HepG2 (cell line): Measurements from ENCODE around the gene MARCHF6. TPM values are rescaled to one million over a fixed set of nuclear protein-coding genes. Genes with fewer than 3 reads are reported as not detected.
A peak's percentile ranks its signal among the peaks of the same experiment; 100 is the strongest.

Source experiments
- FOXJ3 ChIP-seq: sonication (generic); formaldehyde crosslinking; IDR thresholded peaks from 2 replicates; pipeline ENCODE4 v1.4.0; 2020; ENCODE audit warnings: missing genetic modification reagents, mild to moderate bottlenecking, borderline replicate concordance
- GTF2F1 ChIP-seq: fragments of 150-350 bp; IDR thresholded peaks from 2 replicates; pipeline ENCODE4 v1.6.1; 2014; ENCODE audit warnings: low read length
- ISX ChIP-seq: sonication (generic); formaldehyde crosslinking; conservative IDR thresholded peaks from 2 replicates; pipeline ENCODE4 v1.5.0; 2020; ENCODE audit warnings: missing genetic modification reagents
- MEF2D ChIP-seq: sonication (generic); formaldehyde crosslinking; IDR thresholded peaks from 2 replicates; pipeline ENCODE4 v1.5.1; 2020; ENCODE audit warnings: mild to moderate bottlenecking, missing genetic modification reagents
- SMAD9 ChIP-seq: sonication (generic); formaldehyde crosslinking; IDR thresholded peaks from 2 replicates; pipeline ENCODE4 v1.5.1; 2020; ENCODE audit warnings: mild to moderate bottlenecking, missing genetic modification reagents
- polyA plus RNA-seq, 8 experiments: library from polyadenylated mRNA; depleted of rRNA in 3 of 8; stranded (reverse) in 7 of 8; unstranded in 1 of 8; fragments of >200 nt; fragmentation: Illumina TruSeq in 4 of 8; extraction: Trizol in 4 of 8; gene quantifications; 2 replicates each; pipeline versions ENCODE4 v1.2.1 to v1.2.3, GENCODE V29; 2011 to 2016; ENCODE audit warnings: low read depth in 4 of 8, missing spikeins in 1 of 8, mixed read lengths in 1 of 8; ENCODE audit not compliant: insufficient read depth in 1 of 8
- total RNA-seq, 5 experiments: library from RNA; depleted of rRNA; stranded (reverse); fragments of >200 nt; fragmentation: Illumina TruSeq; extraction: Trizol; gene quantifications; 2 replicates each; pipeline ENCODE4 v1.2.3, GENCODE V29; 2016; ENCODE audit warnings: low read depth in 1 of 5
- TF ChIP-seq, protein P1 (sequence below): sonication (generic); formaldehyde crosslinking; IDR thresholded peaks from 2 replicates; pipeline ENCODE4 v1.5.1; 2020; ENCODE audit warnings: mild to moderate bottlenecking, missing genetic modification reagents, moderate library complexity
- TF ChIP-seq, protein P2 (sequence below): sonication (generic); formaldehyde crosslinking; IDR thresholded peaks from 2 replicates; pipeline ENCODE4 v1.4.0; 2020; ENCODE audit warnings: missing genetic modification reagents
- TF ChIP-seq, protein P3 (sequence below): sonication (generic); formaldehyde crosslinking; IDR thresholded peaks from 2 replicates; pipeline ENCODE4 v1.8.0; 2022; ENCODE audit warnings: mild to moderate bottlenecking, missing genetic modification reagents
- TF ChIP-seq, protein P4 (sequence below): sonication (generic); formaldehyde crosslinking; IDR thresholded peaks from 2 replicates; pipeline ENCODE4 v1.5.1; 2020; ENCODE audit warnings: mild to moderate bottlenecking, missing genetic modification reagents, borderline replicate concordance

MARCHF6 gene
- total and polyA plus RNA-seq, 2 of the 13 experiments (the other 11 are each of a cell fraction or from before 2014, with no cell fraction given): 48.6 to 107 TPM

DNA sequence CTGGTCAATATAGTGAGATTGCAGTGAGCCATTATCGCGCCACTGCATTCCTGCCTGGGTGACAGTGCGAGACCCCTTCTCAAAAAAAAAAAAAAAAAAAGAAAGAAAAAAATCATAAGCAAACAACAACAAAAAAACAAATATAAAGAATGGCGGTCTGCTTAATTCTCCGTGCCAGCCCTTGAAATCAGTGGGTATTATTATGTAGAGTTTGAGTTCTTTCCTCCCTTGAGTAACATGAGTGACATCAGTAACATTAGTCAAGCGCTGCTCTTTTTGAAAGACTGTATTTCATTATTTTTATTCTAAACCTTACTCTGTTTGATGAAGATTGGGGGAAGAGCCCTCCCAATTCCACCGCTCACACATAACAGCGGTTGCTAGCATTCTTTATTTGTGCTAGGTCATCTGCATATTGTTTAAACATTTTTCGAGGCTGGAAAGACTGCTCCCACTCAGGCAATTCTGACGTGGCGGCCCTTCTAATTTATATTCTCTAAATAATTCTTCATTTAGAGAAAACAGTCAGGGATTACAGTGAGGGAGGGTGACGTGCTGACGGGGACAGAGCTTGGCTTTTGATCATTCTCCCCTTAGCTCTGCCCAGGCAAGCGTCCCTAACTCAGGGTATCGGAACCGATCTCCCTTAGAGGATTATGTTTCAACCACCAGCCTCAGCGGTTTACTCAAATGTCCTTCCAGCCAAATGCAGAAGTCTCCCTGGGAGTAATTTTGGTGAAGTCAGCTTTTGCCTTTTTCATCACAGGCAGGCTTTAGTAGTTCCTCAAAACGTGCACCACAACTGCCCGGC, 860 bp upstream of the MARCHF6 start (continued):
- TF ChIP-seq, protein P1, sequence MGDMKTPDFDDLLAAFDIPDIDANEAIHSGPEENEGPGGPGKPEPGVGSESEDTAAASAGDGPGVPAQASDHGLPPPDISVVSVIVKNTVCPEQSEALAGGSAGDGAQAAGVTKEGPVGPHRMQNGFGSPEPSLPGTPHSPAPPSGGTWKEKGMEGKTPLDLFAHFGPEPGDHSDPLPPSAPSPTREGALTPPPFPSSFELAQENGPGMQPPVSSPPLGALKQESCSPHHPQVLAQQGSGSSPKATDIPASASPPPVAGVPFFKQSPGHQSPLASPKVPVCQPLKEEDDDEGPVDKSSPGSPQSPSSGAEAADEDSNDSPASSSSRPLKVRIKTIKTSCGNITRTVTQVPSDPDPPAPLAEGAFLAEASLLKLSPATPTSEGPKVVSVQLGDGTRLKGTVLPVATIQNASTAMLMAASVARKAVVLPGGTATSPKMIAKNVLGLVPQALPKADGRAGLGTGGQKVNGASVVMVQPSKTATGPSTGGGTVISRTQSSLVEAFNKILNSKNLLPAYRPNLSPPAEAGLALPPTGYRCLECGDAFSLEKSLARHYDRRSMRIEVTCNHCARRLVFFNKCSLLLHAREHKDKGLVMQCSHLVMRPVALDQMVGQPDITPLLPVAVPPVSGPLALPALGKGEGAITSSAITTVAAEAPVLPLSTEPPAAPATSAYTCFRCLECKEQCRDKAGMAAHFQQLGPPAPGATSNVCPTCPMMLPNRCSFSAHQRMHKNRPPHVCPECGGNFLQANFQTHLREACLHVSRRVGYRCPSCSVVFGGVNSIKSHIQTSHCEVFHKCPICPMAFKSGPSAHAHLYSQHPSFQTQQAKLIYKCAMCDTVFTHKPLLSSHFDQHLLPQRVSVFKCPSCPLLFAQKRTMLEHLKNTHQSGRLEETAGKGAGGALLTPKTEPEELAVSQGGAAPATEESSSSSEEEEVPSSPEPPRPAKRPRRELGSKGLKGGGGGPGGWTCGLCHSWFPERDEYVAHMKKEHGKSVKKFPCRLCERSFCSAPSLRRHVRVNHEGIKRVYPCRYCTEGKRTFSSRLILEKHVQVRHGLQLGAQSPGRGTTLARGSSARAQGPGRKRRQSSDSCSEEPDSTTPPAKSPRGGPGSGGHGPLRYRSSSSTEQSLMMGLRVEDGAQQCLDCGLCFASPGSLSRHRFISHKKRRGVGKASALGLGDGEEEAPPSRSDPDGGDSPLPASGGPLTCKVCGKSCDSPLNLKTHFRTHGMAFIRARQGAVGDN (CRISPR knock-in tag): no peak
- TF ChIP-seq ISX (CRISPR knock-in tag): no peak
- no peak for TF ChIP-seq GTF2F1
- TF ChIP-seq MEF2D (CRISPR knock-in tag): no peak
- 0 out of 2 replicates have a peak, but pooled peaks have one; percentile 12 for TF ChIP-seq SMAD9 (CRISPR knock-in tag)
- TF ChIP-seq, protein P2, sequence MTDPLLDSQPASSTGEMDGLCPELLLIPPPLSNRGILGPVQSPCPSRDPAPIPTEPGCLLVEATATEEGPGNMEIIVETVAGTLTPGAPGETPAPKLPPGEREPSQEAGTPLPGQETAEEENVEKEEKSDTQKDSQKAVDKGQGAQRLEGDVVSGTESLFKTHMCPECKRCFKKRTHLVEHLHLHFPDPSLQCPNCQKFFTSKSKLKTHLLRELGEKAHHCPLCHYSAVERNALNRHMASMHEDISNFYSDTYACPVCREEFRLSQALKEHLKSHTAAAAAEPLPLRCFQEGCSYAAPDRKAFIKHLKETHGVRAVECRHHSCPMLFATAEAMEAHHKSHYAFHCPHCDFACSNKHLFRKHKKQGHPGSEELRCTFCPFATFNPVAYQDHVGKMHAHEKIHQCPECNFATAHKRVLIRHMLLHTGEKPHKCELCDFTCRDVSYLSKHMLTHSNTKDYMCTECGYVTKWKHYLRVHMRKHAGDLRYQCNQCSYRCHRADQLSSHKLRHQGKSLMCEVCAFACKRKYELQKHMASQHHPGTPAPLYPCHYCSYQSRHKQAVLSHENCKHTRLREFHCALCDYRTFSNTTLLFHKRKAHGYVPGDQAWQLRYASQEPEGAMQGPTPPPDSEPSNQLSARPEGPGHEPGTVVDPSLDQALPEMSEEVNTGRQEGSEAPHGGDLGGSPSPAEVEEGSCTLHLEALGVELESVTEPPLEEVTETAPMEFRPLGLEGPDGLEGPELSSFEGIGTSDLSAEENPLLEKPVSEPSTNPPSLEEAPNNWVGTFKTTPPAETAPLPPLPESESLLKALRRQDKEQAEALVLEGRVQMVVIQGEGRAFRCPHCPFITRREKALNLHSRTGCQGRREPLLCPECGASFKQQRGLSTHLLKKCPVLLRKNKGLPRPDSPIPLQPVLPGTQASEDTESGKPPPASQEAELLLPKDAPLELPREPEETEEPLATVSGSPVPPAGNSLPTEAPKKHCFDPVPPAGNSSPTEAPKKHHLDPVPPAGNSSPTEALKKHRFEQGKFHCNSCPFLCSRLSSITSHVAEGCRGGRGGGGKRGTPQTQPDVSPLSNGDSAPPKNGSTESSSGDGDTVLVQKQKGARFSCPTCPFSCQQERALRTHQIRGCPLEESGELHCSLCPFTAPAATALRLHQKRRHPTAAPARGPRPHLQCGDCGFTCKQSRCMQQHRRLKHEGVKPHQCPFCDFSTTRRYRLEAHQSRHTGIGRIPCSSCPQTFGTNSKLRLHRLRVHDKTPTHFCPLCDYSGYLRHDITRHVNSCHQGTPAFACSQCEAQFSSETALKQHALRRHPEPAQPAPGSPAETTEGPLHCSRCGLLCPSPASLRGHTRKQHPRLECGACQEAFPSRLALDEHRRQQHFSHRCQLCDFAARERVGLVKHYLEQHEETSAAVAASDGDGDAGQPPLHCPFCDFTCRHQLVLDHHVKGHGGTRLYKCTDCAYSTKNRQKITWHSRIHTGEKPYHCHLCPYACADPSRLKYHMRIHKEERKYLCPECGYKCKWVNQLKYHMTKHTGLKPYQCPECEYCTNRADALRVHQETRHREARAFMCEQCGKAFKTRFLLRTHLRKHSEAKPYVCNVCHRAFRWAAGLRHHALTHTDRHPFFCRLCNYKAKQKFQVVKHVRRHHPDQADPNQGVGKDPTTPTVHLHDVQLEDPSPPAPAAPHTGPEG (CRISPR knock-in tag): no peak
- peak; percentile 33; the same call in 1 of the 2 replicates for TF ChIP-seq FOXJ3 (CRISPR knock-in tag)
- TF ChIP-seq, protein P3, sequence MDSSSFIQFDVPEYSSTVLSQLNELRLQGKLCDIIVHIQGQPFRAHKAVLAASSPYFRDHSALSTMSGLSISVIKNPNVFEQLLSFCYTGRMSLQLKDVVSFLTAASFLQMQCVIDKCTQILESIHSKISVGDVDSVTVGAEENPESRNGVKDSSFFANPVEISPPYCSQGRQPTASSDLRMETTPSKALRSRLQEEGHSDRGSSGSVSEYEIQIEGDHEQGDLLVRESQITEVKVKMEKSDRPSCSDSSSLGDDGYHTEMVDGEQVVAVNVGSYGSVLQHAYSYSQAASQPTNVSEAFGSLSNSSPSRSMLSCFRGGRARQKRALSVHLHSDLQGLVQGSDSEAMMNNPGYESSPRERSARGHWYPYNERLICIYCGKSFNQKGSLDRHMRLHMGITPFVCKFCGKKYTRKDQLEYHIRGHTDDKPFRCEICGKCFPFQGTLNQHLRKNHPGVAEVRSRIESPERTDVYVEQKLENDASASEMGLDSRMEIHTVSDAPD: 0 out of 2 replicates have a peak, but pooled peaks have one; percentile 67
- TF ChIP-seq, protein P4, sequence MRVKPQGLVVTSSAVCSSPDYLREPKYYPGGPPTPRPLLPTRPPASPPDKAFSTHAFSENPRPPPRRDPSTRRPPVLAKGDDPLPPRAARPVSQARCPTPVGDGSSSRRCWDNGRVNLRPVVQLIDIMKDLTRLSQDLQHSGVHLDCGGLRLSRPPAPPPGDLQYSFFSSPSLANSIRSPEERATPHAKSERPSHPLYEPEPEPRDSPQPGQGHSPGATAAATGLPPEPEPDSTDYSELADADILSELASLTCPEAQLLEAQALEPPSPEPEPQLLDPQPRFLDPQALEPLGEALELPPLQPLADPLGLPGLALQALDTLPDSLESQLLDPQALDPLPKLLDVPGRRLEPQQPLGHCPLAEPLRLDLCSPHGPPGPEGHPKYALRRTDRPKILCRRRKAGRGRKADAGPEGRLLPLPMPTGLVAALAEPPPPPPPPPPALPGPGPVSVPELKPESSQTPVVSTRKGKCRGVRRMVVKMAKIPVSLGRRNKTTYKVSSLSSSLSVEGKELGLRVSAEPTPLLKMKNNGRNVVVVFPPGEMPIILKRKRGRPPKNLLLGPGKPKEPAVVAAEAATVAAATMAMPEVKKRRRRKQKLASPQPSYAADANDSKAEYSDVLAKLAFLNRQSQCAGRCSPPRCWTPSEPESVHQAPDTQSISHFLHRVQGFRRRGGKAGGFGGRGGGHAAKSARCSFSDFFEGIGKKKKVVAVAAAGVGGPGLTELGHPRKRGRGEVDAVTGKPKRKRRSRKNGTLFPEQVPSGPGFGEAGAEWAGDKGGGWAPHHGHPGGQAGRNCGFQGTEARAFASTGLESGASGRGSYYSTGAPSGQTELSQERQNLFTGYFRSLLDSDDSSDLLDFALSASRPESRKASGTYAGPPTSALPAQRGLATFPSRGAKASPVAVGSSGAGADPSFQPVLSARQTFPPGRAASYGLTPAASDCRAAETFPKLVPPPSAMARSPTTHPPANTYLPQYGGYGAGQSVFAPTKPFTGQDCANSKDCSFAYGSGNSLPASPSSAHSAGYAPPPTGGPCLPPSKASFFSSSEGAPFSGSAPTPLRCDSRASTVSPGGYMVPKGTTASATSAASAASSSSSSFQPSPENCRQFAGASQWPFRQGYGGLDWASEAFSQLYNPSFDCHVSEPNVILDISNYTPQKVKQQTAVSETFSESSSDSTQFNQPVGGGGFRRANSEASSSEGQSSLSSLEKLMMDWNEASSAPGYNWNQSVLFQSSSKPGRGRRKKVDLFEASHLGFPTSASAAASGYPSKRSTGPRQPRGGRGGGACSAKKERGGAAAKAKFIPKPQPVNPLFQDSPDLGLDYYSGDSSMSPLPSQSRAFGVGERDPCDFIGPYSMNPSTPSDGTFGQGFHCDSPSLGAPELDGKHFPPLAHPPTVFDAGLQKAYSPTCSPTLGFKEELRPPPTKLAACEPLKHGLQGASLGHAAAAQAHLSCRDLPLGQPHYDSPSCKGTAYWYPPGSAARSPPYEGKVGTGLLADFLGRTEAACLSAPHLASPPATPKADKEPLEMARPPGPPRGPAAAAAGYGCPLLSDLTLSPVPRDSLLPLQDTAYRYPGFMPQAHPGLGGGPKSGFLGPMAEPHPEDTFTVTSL: peak; percentile 10; the same call in 1 of the 2 replicates
